ENCODE measurements around the gene COG5.
A peak's percentile ranks its signal among the peaks of the same experiment; 100 is the strongest.

The COG5 gene

GRCh38 chr7:107580716-107581383 is 17.1 kb upstream of the COG5 start:
- no peak overlapping the region for H3K27ac ChIP-seq (ENCODE audit: insufficient read depth, low read depth, low read length, poor library complexity, severe bottlenecking)
- WGBS, 2 experiments: 0 to 55% methylated on average over 1 to 4 of the region's 10 CpGs
- H3K4me1 ChIP-seq (ENCODE audit: control insufficient read depth, insufficient read depth, low read length): no peaks in the 10 kb centered on the region
- H3K27me3 ChIP-seq (ENCODE audit: control insufficient read depth, insufficient read depth, low read length, poor library complexity, severe bottlenecking): no peaks in the 10 kb centered on the region
- no peaks in the 10 kb centered on the region for H3K9me3 ChIP-seq (ENCODE audit: control insufficient read depth, low read length)
- H3K4me3 ChIP-seq (ENCODE audit: insufficient read depth, low read depth, low read length): peak overlapping the region; percentile 69
- H3K36me3 ChIP-seq (ENCODE audit: control insufficient read depth, insufficient read depth, low read length): peaks cover 6% of the 10 kb centered on the region

GRCh38 chr7:107579885-107580715 is 16.4 kb upstream of the COG5 start, which contains the start of gene BCAP29:
TSS of gene BCAP29 (plus strand) at chr7:107580246. CDS start at chr7:107580773, 527 bp downstream.
- H3K36me3 ChIP-seq (ENCODE audit: control insufficient read depth, insufficient read depth, low read length): peaks cover under 1% of the 10 kb centered on the region
- 0% methylated on average over 89 of the region's 89 CpGs for WGBS, 2 experiments
- H3K27me3 ChIP-seq (ENCODE audit: control insufficient read depth, insufficient read depth, low read length, poor library complexity, severe bottlenecking): no peaks in the 10 kb centered on the region
- no peaks in the 10 kb centered on the region for H3K4me1 ChIP-seq (ENCODE audit: control insufficient read depth, insufficient read depth, low read length)
- peak within 1 kb of the TSS; percentile 77 for H3K27ac ChIP-seq (ENCODE audit: insufficient read depth, low read depth, low read length, poor library complexity, severe bottlenecking)
- H3K4me3 ChIP-seq (ENCODE audit: insufficient read depth, low read depth, low read length): peak within 1 kb of the TSS; percentile 69
- H3K9me3 ChIP-seq (ENCODE audit: control insufficient read depth, low read length): no peaks in the 10 kb centered on the region

- Histone ChIP-seq H3K27me3 (ENCODE audit: control insufficient read depth, insufficient read depth, low read length, poor library complexity, severe bottlenecking) (no peaks in the 10 kb centered on the region), H3K4me3 (ENCODE audit: insufficient read depth, low read depth, low read length) (peak overlapping the region; percentile 69), H3K9me3 (ENCODE audit: control insufficient read depth, low read length) (no peaks in the 10 kb centered on the region), H3K4me1 (ENCODE audit: control insufficient read depth, insufficient read depth, low read length) (no peaks in the 10 kb centered on the region), H3K36me3 (ENCODE audit: control insufficient read depth, insufficient read depth, low read length) (no peaks in the 10 kb centered on the region), H3K27ac (ENCODE audit: insufficient read depth, low read depth, low read length, poor library complexity, severe bottlenecking) (peak overlapping the region; percentile 77)
- WGBS, 2 experiments: 4% methylated on average over 7 to 8 of the region's 9 CpGs
Measured at GRCh38 chr7:107579554-107579884, 15.8 kb upstream of the COG5 start.

GRCh38 chr7:107573537-107573936 is 9.8 kb upstream of the COG5 start:
- 94 to 99% methylated on average over 4 of the region's 4 CpGs for WGBS, 2 experiments
- no peaks in the 10 kb centered on the region for H3K9me3 ChIP-seq (ENCODE audit: control insufficient read depth, low read length)

GRCh38 chr7:107570298-107570697 is 6.6 kb upstream of the COG5 start:
- Histone ChIP-seq H3K27ac (ENCODE audit: insufficient read depth, low read depth, low read length, poor library complexity, severe bottlenecking) (no peak overlapping the region), H3K4me1 (ENCODE audit: control insufficient read depth, insufficient read depth, low read length) (no peaks in the 10 kb centered on the region), H3K27me3 (ENCODE audit: control insufficient read depth, insufficient read depth, low read length, poor library complexity, severe bottlenecking) (no peaks in the 10 kb centered on the region), H3K4me3 (ENCODE audit: insufficient read depth, low read depth, low read length) (no peak overlapping the region), H3K9me3 (ENCODE audit: control insufficient read depth, low read length) (no peaks in the 10 kb centered on the region), H3K36me3 (ENCODE audit: control insufficient read depth, insufficient read depth, low read length) (no peaks in the 10 kb centered on the region)
- 92 to 100% methylated on average over 2 of the region's 2 CpGs for WGBS, 2 experiments

More at GRCh38 chr7:107573537-107573936, 9.8 kb upstream of the COG5 start:
- Histone ChIP-seq H3K36me3 (ENCODE audit: control insufficient read depth, insufficient read depth, low read length) (no peaks in the 10 kb centered on the region), H3K27ac (ENCODE audit: insufficient read depth, low read depth, low read length, poor library complexity, severe bottlenecking) (no peak overlapping the region), H3K4me1 (ENCODE audit: control insufficient read depth, insufficient read depth, low read length) (no peaks in the 10 kb centered on the region), H3K27me3 (ENCODE audit: control insufficient read depth, insufficient read depth, low read length, poor library complexity, severe bottlenecking) (no peaks in the 10 kb centered on the region), H3K4me3 (ENCODE audit: insufficient read depth, low read depth, low read length) (no peak overlapping the region)

- Histone ChIP-seq H3K4me3 (ENCODE audit: insufficient read depth, low read depth, low read length) (peak overlapping the region; percentile 87), H3K36me3 (ENCODE audit: control insufficient read depth, insufficient read depth, low read length) (no peaks in the 10 kb centered on the region), H3K27me3 (ENCODE audit: control insufficient read depth, insufficient read depth, low read length, poor library complexity, severe bottlenecking) (no peaks in the 10 kb centered on the region), H3K9me3 (ENCODE audit: control insufficient read depth, low read length) (no peaks in the 10 kb centered on the region), H3K4me1 (ENCODE audit: control insufficient read depth, insufficient read depth, low read length) (peaks cover 7% of the 10 kb centered on the region), H3K27ac (ENCODE audit: insufficient read depth, low read depth, low read length, poor library complexity, severe bottlenecking) (no peak overlapping the region)
- 50 to 53% methylated on average over 8 of the region's 9 CpGs for WGBS, 2 experiments
Measured at GRCh38 chr7:107564553-107565298, 1.0 kb upstream of the COG5 start.

GRCh38 chr7:107563081-107563774 is 492 bp downstream of the COG5 start:
- Histone ChIP-seq H3K27ac (ENCODE audit: insufficient read depth, low read depth, low read length, poor library complexity, severe bottlenecking) (peak overlapping the region; percentile 70), H3K4me3 (ENCODE audit: insufficient read depth, low read depth, low read length) (peak overlapping the region; percentile 87), H3K9me3 (ENCODE audit: control insufficient read depth, low read length) (no peaks in the 10 kb centered on the region), H3K27me3 (ENCODE audit: control insufficient read depth, insufficient read depth, low read length, poor library complexity, severe bottlenecking) (no peaks in the 10 kb centered on the region), H3K4me1 (ENCODE audit: control insufficient read depth, insufficient read depth, low read length) (peaks cover 7% of the 10 kb centered on the region), H3K36me3 (ENCODE audit: control insufficient read depth, insufficient read depth, low read length) (no peaks in the 10 kb centered on the region)
- 1 to 5% methylated on average over 20 of the region's 21 CpGs for WGBS, 2 experiments

- Histone ChIP-seq H3K4me1 (ENCODE audit: control insufficient read depth, insufficient read depth, low read length) (peaks cover 7% of the 10 kb centered on the region), H3K27ac (ENCODE audit: insufficient read depth, low read depth, low read length, poor library complexity, severe bottlenecking) (no peak overlapping the region), H3K9me3 (ENCODE audit: control insufficient read depth, low read length) (no peaks in the 10 kb centered on the region), H3K4me3 (ENCODE audit: insufficient read depth, low read depth, low read length) (no peak overlapping the region), H3K36me3 (ENCODE audit: control insufficient read depth, insufficient read depth, low read length) (no peaks in the 10 kb centered on the region), H3K27me3 (ENCODE audit: control insufficient read depth, insufficient read depth, low read length, poor library complexity, severe bottlenecking) (no peaks in the 10 kb centered on the region)
- WGBS, 2 experiments: 92 to 94% methylated on average over 6 of the region's 6 CpGs
Measured at GRCh38 chr7:107560898-107561516, 2.7 kb downstream of the COG5 start.

GRCh38 chr7:107559864-107560263 is 3.9 kb downstream of the COG5 start:
- no peak overlapping the region for H3K27ac ChIP-seq (ENCODE audit: insufficient read depth, low read depth, low read length, poor library complexity, severe bottlenecking)
- no peaks in the 10 kb centered on the region for H3K9me3 ChIP-seq (ENCODE audit: control insufficient read depth, low read length)
- 86 to 96% methylated on average over 1 to 2 of the region's 2 CpGs for WGBS, 2 experiments
- H3K4me3 ChIP-seq (ENCODE audit: insufficient read depth, low read depth, low read length): no peak overlapping the region
- no peaks in the 10 kb centered on the region for H3K36me3 ChIP-seq (ENCODE audit: control insufficient read depth, insufficient read depth, low read length)
- H3K4me1 ChIP-seq (ENCODE audit: control insufficient read depth, insufficient read depth, low read length): peaks cover 7% of the 10 kb centered on the region
- H3K27me3 ChIP-seq (ENCODE audit: control insufficient read depth, insufficient read depth, low read length, poor library complexity, severe bottlenecking): no peaks in the 10 kb centered on the region
